Activated naive CD8-positive, alpha-beta T cell treated with anti-CD3 and anti-CD28 coated beads, Interleukin-2, amount 50 U/mL, for 24 hours (primary cell): ENCODE measurements around the gene N4BP3.
A peak's percentile ranks its signal among the peaks of the same experiment; 100 is the strongest.

ENCODE experiments used
- ATAC-seq: fragments of 150-1000 bp; cut with Tn5 transposase; one replicate; pipeline ENCODE4 v1.10.0; 2021
- DNase-seq: peaks from one replicate; pipeline ENCODE4 v3.0.0; 2021
- H3K27ac Mint-ChIP-seq: one replicate; pipeline ENCODE4 v1.8.0; 2021; ENCODE audit warnings: mild to moderate bottlenecking, mixed read lengths
- H3K27me3 Mint-ChIP-seq: one replicate; pipeline ENCODE4 v1.8.0; 2021; ENCODE audit warnings: mixed read lengths
- H3K36me3 Mint-ChIP-seq: one replicate; pipeline ENCODE4 v1.8.0; 2021; ENCODE audit warnings: low read depth, mixed read lengths
- H3K4me1 Mint-ChIP-seq: one replicate; pipeline ENCODE4 v1.8.0; 2021; ENCODE audit warnings: mixed read lengths
- H3K4me3 Mint-ChIP-seq: one replicate; pipeline ENCODE4 v1.8.0; 2021; ENCODE audit warnings: mild to moderate bottlenecking, moderate library complexity, mixed read lengths
- H3K9me3 Mint-ChIP-seq: one replicate; pipeline ENCODE4 v1.8.0; 2021; ENCODE audit warnings: mixed read lengths

The N4BP3 gene

GRCh38 chr5:178112545-178112944 is 787 bp upstream of the N4BP3 start:
- Mint-ChIP-seq H3K9me3 (peaks cover 4% of the 10 kb centered on the region), H3K4me3 (peak overlapping the region; percentile 78), H3K4me1 (peaks cover 47% of the 10 kb centered on the region), H3K27me3 (peaks cover 9% of the 10 kb centered on the region), H3K27ac (no peak overlapping the region), H3K36me3 (no peaks in the 10 kb centered on the region)
- DNase-seq (no peak), ATAC-seq (no peak)

- ATAC-seq (no peak), DNase-seq (peak; percentile 59)
- Mint-ChIP-seq H3K36me3 (no peaks in the 10 kb centered on the region), H3K4me3 (peak overlapping the region; percentile 93), H3K27me3 (peaks cover 9% of the 10 kb centered on the region), H3K27ac (peak overlapping the region; percentile 78), H3K4me1 (peaks cover 44% of the 10 kb centered on the region), H3K9me3 (peaks cover 4% of the 10 kb centered on the region)
Observed at GRCh38 chr5:178113841-178114324, 551 bp downstream of the N4BP3 start.

- H3K9me3 Mint-ChIP-seq = peaks cover 4% of the 10 kb centered on the region
- H3K4me1 Mint-ChIP-seq = peaks cover 44% of the 10 kb centered on the region
- DNase-seq (peak; percentile 54), ATAC-seq (peak; percentile 17)
- H3K36me3 Mint-ChIP-seq = no peaks in the 10 kb centered on the region
- peaks cover 9% of the 10 kb centered on the region for H3K27me3 Mint-ChIP-seq
- peak overlapping the region; percentile 93 for H3K4me3 Mint-ChIP-seq
- H3K27ac Mint-ChIP-seq = peak overlapping the region; percentile 78
Observed at GRCh38 chr5:178114325-178115135, 1.2 kb downstream of the N4BP3 start.

GRCh38 chr5:178115136-178115813 is 1.9 kb downstream of the N4BP3 start:
- peak; percentile 40 for DNase-seq
- ATAC-seq = peak; percentile 31

GRCh38 chr5:178115814-178116142 is 2.4 kb downstream of the N4BP3 start:
- no peak for DNase-seq

More at GRCh38 chr5:178115136-178115813, 1.9 kb downstream of the N4BP3 start:
- Mint-ChIP-seq H3K36me3 (no peaks in the 10 kb centered on the region), H3K4me3 (peak overlapping the region; percentile 93), H3K4me1 (peaks cover 46% of the 10 kb centered on the region), H3K27me3 (peaks cover 9% of the 10 kb centered on the region), H3K9me3 (peaks cover 4% of the 10 kb centered on the region), H3K27ac (peak overlapping the region; percentile 87)

GRCh38 chr5:178116143-178116885 is 3.0 kb downstream of the N4BP3 start:
- peaks cover 54% of the 10 kb centered on the region for H3K4me1 Mint-ChIP-seq
- H3K27ac Mint-ChIP-seq = peak overlapping the region; percentile 87
- peak overlapping the region; percentile 93 for H3K4me3 Mint-ChIP-seq
- H3K27me3 Mint-ChIP-seq = peaks cover 9% of the 10 kb centered on the region
- ATAC-seq (peak; percentile 48), DNase-seq (peak; percentile 84)
- H3K36me3 Mint-ChIP-seq = no peaks in the 10 kb centered on the region
- peaks cover 4% of the 10 kb centered on the region for H3K9me3 Mint-ChIP-seq

More at GRCh38 chr5:178115814-178116142, 2.4 kb downstream of the N4BP3 start:
- peak; percentile 1 for ATAC-seq
- peak overlapping the region; percentile 87 for H3K27ac Mint-ChIP-seq
- no peaks in the 10 kb centered on the region for H3K36me3 Mint-ChIP-seq
- peaks cover 9% of the 10 kb centered on the region for H3K27me3 Mint-ChIP-seq
- H3K9me3 Mint-ChIP-seq = peaks cover 4% of the 10 kb centered on the region
- H3K4me3 Mint-ChIP-seq = peak overlapping the region; percentile 93
- peaks cover 51% of the 10 kb centered on the region for H3K4me1 Mint-ChIP-seq

GRCh38 chr5:178117923-178118701 is 4.8 kb downstream of the N4BP3 start:
- Mint-ChIP-seq H3K9me3 (no peaks in the 10 kb centered on the region), H3K36me3 (no peaks in the 10 kb centered on the region), H3K27ac (no peak overlapping the region), H3K4me1 (peaks cover 53% of the 10 kb centered on the region), H3K27me3 (no peaks in the 10 kb centered on the region), H3K4me3 (no peak overlapping the region)
- no peak for DNase-seq
- no peak for ATAC-seq

GRCh38 chr5:178119915-178120606 is 6.7 kb downstream of the N4BP3 start:
- Mint-ChIP-seq H3K27ac (no peak overlapping the region), H3K4me1 (peaks cover 46% of the 10 kb centered on the region), H3K36me3 (no peaks in the 10 kb centered on the region), H3K27me3 (no peaks in the 10 kb centered on the region), H3K4me3 (no peak overlapping the region), H3K9me3 (no peaks in the 10 kb centered on the region)
- ATAC-seq (no peak), DNase-seq (no peak)

GRCh38 chr5:178120607-178121357 is 7.5 kb downstream of the N4BP3 start:
- peak; percentile 81 for DNase-seq
- H3K4me3 Mint-ChIP-seq = no peak overlapping the region
- H3K27me3 Mint-ChIP-seq = no peaks in the 10 kb centered on the region
- H3K9me3 Mint-ChIP-seq = no peaks in the 10 kb centered on the region
- no peak overlapping the region for H3K27ac Mint-ChIP-seq
- H3K4me1 Mint-ChIP-seq = peaks cover 41% of the 10 kb centered on the region
- H3K36me3 Mint-ChIP-seq = no peaks in the 10 kb centered on the region
- ATAC-seq = peak; percentile 84

GRCh38 chr5:178121391-178122276 is 8.3 kb downstream of the N4BP3 start:
- Mint-ChIP-seq H3K4me1 (peaks cover 32% of the 10 kb centered on the region), H3K4me3 (no peak overlapping the region), H3K36me3 (no peaks in the 10 kb centered on the region), H3K9me3 (no peaks in the 10 kb centered on the region), H3K27ac (no peak overlapping the region), H3K27me3 (no peaks in the 10 kb centered on the region)
- no peak for ATAC-seq
- no peak for DNase-seq

GRCh38 chr5:178122346-178122745 is 9.0 kb downstream of the N4BP3 start:
- Mint-ChIP-seq H3K4me1 (peaks cover 25% of the 10 kb centered on the region), H3K4me3 (no peak overlapping the region), H3K27me3 (no peaks in the 10 kb centered on the region), H3K27ac (no peak overlapping the region), H3K36me3 (no peaks in the 10 kb centered on the region), H3K9me3 (no peaks in the 10 kb centered on the region)
- ATAC-seq = no peak
- DNase-seq = no peak
